Astrocyte of the cerebellum (primary cell): ENCODE results near the gene OR51D1.
A peak's percentile ranks its signal among the peaks of the same experiment; 100 is the strongest.

Experiments
- DNase-seq: peaks from one replicate; pipeline ENCODE4 v3.0.0-alpha.2; 2011; ENCODE audit warnings: low read depth
- H3K4me3 ChIP-seq: 2 replicates; pipeline ENCODE4 v1.5.1; 2011; ENCODE audit warnings: mild to moderate bottlenecking, low read depth, low read length, moderate library complexity
- CTCF ChIP-seq: IDR thresholded peaks from 2 replicates; pipeline ENCODE4 v1.5.1; 2012; ENCODE audit warnings: low read length, low read depth, moderate library complexity, mild to moderate bottlenecking; ENCODE audit errors: missing control alignments
- in situ Hi-C: cut with HindIII; loops from 2 replicates; pipeline ENCODE4 v1.10.0; 2017; ENCODE audit warnings: low sequenced_read_pairs

Gene OR51D1

GRCh38 chr11:4680341-4680740, 43.1 kb downstream of the OR51D1 start:
- no peak for TF ChIP-seq CTCF
- H3K4me3 ChIP-seq, result no peak overlapping the region
- no peak for DNase-seq
- in situ Hi-C loops, result no loop called here

GRCh38 chr11:4682623-4683419, 45.5 kb downstream of the OR51D1 start:
- no peak for TF ChIP-seq CTCF
- H3K4me3 ChIP-seq, result no peak overlapping the region
- in situ Hi-C loops, result no loop called here
- DNase-seq, result peak; percentile 3

GRCh38 chr11:4684631-4685285, 47.5 kb downstream of the OR51D1 start:
- TF ChIP-seq CTCF, result no peak
- no peak for DNase-seq
- in situ Hi-C loops, result no loop called here
- H3K4me3 ChIP-seq, result no peak overlapping the region
